ENCODE data around the gene SLC22A31. TPM values are rescaled to one million over a fixed set of nuclear protein-coding genes. Genes with fewer than 3 reads are reported as not detected.
A peak's percentile ranks its signal among the peaks of the same experiment; 100 is the strongest.

The SLC22A31 gene
- total RNA-seq, 1 donor from 2014 or later = not detected

DNA sequence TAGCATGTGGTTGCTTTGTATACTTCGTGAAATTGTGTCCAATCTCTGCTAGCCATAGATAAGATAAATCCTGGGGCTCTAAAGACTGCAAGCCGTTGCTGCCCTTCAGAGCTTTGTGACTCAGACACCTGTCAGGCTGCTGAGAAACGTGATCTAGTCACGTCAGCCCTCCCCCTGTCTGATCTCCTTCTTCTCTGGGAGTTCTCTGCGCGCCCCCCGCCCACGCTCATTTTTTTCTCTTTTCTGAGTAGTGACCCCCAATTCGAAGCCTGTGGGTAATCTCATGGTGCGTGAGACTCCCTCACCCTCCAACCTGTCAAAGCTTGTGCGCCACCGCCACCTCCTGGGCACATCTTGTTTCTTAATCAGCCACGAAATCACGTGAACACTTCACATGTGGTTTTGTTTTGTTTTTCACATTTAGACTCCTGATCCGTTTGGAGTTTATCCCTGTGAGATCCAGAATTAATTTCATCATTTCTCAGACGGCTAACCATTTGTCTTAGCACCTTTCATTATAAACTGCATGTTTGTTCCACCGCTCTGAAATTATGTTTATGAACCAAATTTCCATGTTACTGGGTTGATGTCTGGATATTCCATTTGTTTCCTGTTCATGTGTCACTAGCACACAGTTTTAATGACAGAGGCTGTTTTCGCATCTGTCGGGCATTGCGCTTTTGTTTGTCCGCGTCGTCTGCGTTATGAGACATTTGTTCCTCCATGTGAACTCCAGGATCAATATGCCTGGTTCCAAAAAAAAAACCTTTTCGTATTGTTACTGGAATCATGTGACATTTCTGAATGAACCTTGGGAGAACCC lies 16.2 kb upstream of the SLC22A31 start:
- DNase-seq (ENCODE audit: extremely low spot score, unreplicated experiment) = no peak
- Mint-ChIP-seq H3K4me3 (ENCODE audit: unreplicated experiment) (peak overlapping the region; percentile 86), H3K4me1 (ENCODE audit: unreplicated experiment) (peaks cover 16% of the 10 kb centered on the region), H3K27me3 (ENCODE audit: unreplicated experiment) (no peaks in the 10 kb centered on the region), H3K27ac (ENCODE audit: unreplicated experiment) (peak overlapping the region; percentile 82), H3K9me3 (ENCODE audit: unreplicated experiment) (no peaks in the 10 kb centered on the region), H3K36me3 (ENCODE audit: unreplicated experiment) (peaks cover 6% of the 10 kb centered on the region)
- TF ChIP-seq, protein P1, sequence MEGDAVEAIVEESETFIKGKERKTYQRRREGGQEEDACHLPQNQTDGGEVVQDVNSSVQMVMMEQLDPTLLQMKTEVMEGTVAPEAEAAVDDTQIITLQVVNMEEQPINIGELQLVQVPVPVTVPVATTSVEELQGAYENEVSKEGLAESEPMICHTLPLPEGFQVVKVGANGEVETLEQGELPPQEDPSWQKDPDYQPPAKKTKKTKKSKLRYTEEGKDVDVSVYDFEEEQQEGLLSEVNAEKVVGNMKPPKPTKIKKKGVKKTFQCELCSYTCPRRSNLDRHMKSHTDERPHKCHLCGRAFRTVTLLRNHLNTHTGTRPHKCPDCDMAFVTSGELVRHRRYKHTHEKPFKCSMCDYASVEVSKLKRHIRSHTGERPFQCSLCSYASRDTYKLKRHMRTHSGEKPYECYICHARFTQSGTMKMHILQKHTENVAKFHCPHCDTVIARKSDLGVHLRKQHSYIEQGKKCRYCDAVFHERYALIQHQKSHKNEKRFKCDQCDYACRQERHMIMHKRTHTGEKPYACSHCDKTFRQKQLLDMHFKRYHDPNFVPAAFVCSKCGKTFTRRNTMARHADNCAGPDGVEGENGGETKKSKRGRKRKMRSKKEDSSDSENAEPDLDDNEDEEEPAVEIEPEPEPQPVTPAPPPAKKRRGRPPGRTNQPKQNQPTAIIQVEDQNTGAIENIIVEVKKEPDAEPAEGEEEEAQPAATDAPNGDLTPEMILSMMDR (IDR thresholded peaks at IDR 0.05) = peak; percentile 79

DNA sequence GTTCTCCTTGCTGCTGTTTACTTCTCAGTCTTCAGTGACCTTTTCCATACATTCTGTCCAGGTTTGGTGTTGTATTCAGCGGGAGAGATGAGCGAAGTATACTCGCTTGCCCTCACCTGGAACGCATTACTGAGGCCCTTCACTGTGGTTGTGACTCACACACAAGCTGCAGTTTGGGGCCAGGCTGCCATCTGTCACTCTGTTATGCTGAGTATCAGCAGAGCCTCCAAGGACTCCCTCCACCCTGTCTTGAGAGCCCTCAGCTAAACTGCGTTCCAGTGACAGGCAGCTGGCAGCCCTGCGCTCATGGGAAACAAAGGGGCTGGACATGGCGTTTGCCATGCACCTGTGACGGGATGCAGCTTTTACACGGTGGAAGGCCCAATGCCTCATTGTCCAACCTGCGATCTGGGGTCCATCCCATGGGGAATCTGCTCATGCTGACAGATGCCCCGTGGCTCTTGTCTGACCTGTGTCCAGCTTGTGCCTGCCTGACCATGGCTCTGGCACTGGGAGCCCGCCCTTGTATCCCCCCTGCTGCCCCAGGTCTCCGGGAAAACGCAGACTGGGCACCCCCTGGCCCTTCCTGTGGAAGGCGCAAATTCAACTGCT lies 10.7 kb upstream of the SLC22A31 start:
- no peak overlapping the region for H3K4me3 Mint-ChIP-seq (ENCODE audit: unreplicated experiment)
- H3K27me3 Mint-ChIP-seq (ENCODE audit: unreplicated experiment) = peaks cover 20% of the 10 kb centered on the region
- no peaks in the 10 kb centered on the region for H3K9me3 Mint-ChIP-seq (ENCODE audit: unreplicated experiment)
- no peaks in the 10 kb centered on the region for H3K36me3 Mint-ChIP-seq (ENCODE audit: unreplicated experiment)
- H3K27ac Mint-ChIP-seq (ENCODE audit: unreplicated experiment) = no peak overlapping the region
- DNase-seq (ENCODE audit: extremely low spot score, unreplicated experiment) = no peak
- TF ChIP-seq, protein P1 (IDR thresholded peaks at IDR 0.05) = no peak
- H3K4me1 Mint-ChIP-seq (ENCODE audit: unreplicated experiment) = no peaks in the 10 kb centered on the region

DNA sequence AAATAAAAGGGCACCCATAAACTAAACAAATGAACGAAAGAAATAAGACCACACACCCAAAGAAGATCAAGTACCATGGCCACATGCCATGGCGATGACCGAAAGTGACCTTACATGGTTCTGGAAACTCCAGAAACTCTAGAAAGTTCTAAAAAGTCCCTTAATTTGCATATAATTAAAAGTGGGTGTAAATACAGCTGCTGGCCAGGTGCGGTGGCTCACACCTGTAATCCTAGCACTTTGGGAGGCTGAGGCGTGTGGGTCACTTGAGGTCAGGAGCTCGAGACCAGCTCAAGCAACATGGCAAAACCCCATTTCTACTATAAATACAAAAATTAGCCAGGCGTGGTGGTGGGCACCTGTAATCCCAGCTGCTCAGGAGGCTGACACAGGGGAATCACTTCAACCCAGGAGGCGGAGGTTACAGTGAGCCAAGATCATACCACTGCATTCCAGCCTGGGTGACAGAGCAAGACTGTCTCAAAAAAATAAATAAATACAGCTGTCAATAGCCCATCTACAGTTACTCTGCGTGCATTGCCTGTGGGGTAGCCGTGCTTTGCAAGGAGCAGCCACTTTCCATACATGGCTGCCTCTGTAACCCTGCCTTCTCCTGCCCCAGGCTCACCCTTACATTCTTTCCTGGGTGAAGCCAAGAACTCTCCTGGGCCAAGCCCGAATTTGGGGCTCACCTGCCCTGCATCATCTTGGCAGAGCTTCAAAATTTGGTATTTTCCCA lies 10.0 kb upstream of the SLC22A31 start:
- Mint-ChIP-seq H3K9me3 (ENCODE audit: unreplicated experiment) (no peaks in the 10 kb centered on the region), H3K27me3 (ENCODE audit: unreplicated experiment) (peaks cover 20% of the 10 kb centered on the region), H3K27ac (ENCODE audit: unreplicated experiment) (no peak overlapping the region), H3K36me3 (ENCODE audit: unreplicated experiment) (no peaks in the 10 kb centered on the region), H3K4me3 (ENCODE audit: unreplicated experiment) (no peak overlapping the region), H3K4me1 (ENCODE audit: unreplicated experiment) (no peaks in the 10 kb centered on the region)
- DNase-seq (ENCODE audit: extremely low spot score, unreplicated experiment) = no peak
- TF ChIP-seq, protein P1 (IDR thresholded peaks at IDR 0.05) = no peak

DNA sequence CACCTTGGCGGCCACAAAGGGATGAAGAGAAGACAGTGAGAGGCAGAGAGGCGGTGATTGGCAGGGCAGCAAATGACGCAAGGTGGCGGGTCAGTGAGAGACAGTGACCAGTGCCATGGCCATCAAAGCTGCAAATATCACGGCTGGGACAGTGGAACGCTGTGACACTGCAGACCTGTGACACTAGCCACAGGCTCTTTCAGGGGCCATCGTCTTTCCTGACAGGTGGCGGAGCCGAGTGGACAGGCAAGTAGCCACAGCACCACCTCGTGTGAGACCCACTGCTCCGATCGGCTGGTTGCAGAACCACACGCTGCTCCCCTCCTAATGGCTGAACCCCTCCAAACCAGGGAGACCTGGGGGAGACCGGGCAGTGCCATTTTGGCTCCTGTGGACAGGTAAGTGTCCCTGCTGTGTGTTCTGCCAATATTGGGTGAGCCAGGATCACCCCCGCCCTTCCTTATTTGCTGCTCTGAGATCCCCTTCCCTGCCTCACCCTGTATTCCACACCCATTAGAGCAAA lies 9.2 kb upstream of the SLC22A31 start:
- H3K27me3 Mint-ChIP-seq (ENCODE audit: unreplicated experiment) = peaks cover 26% of the 10 kb centered on the region
- TF ChIP-seq, protein P1 (IDR thresholded peaks at IDR 0.05) = no peak
- no peak overlapping the region for H3K4me3 Mint-ChIP-seq (ENCODE audit: unreplicated experiment)
- H3K9me3 Mint-ChIP-seq (ENCODE audit: unreplicated experiment) = no peaks in the 10 kb centered on the region
- no peaks in the 10 kb centered on the region for H3K4me1 Mint-ChIP-seq (ENCODE audit: unreplicated experiment)
- H3K36me3 Mint-ChIP-seq (ENCODE audit: unreplicated experiment) = no peaks in the 10 kb centered on the region
- no peak for DNase-seq (ENCODE audit: extremely low spot score, unreplicated experiment)
- no peak overlapping the region for H3K27ac Mint-ChIP-seq (ENCODE audit: unreplicated experiment)
